Measurements from ENCODE around the gene NR1D2. TPM values are rescaled to one million over a fixed set of nuclear protein-coding genes. Genes with fewer than 3 reads are reported as not detected.

NR1D2 gene
- total RNA-seq, 1 donor from 2014 or later = 26.4 TPM

DNA sequence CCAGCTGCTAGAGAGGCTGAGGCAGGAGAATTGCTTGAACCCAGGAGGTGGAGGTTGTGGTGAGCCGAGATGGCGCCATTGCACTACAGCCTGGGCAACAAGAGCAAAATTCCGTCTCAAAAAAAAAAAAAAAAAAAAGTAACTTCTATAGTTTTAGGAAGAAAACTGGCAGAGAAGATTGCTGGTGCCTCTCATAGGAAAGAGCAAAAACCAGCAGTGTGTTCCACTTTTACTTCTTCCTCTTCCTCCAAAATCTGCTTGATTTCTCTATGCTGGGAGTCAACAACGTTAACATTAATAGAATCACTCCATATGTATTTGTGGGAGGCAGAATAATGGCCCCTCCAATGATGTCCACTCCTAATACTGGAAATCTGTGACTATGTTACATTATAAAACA, 12.5 kb upstream of the NR1D2 start:
- H3K4me3 Mint-ChIP-seq (ENCODE audit: unreplicated experiment) = no peak overlapping the region
- H3K27ac Mint-ChIP-seq (ENCODE audit: unreplicated experiment) = no peak overlapping the region
- H3K9me3 Mint-ChIP-seq (ENCODE audit: unreplicated experiment) = no peaks in the 10 kb centered on the region
- no peak for DNase-seq (ENCODE audit: extremely low spot score, unreplicated experiment)
- no peaks in the 10 kb centered on the region for H3K36me3 Mint-ChIP-seq (ENCODE audit: unreplicated experiment)
- TF ChIP-seq, protein P1, sequence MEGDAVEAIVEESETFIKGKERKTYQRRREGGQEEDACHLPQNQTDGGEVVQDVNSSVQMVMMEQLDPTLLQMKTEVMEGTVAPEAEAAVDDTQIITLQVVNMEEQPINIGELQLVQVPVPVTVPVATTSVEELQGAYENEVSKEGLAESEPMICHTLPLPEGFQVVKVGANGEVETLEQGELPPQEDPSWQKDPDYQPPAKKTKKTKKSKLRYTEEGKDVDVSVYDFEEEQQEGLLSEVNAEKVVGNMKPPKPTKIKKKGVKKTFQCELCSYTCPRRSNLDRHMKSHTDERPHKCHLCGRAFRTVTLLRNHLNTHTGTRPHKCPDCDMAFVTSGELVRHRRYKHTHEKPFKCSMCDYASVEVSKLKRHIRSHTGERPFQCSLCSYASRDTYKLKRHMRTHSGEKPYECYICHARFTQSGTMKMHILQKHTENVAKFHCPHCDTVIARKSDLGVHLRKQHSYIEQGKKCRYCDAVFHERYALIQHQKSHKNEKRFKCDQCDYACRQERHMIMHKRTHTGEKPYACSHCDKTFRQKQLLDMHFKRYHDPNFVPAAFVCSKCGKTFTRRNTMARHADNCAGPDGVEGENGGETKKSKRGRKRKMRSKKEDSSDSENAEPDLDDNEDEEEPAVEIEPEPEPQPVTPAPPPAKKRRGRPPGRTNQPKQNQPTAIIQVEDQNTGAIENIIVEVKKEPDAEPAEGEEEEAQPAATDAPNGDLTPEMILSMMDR (IDR thresholded peaks at IDR 0.05) = no peak
- H3K27me3 Mint-ChIP-seq (ENCODE audit: unreplicated experiment) = no peaks in the 10 kb centered on the region
- peaks cover 13% of the 10 kb centered on the region for H3K4me1 Mint-ChIP-seq (ENCODE audit: unreplicated experiment)

DNA sequence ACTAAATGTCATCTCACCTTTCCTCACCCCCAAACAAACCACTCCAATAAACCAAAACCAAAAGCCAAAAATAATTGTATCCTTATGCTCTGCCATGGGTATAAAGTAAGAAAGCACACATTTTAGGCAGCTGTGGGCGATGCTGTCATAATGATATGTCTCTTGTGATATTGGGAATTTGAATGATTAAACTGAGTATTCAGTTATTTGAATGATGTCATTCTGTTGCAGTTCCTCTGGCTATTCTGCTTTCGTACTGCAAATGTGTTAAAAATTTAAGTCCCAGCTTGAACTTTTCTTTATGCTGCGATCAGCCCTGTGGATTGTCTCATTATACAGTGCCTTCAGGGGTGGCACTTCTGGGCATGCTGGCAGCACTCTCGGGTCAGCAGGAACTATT, 10.8 kb upstream of the NR1D2 start:
- Mint-ChIP-seq H3K9me3 (ENCODE audit: unreplicated experiment) (no peaks in the 10 kb centered on the region), H3K27ac (ENCODE audit: unreplicated experiment) (no peak overlapping the region), H3K36me3 (ENCODE audit: unreplicated experiment) (no peaks in the 10 kb centered on the region), H3K4me1 (ENCODE audit: unreplicated experiment) (peaks cover 13% of the 10 kb centered on the region), H3K4me3 (ENCODE audit: unreplicated experiment) (no peak overlapping the region), H3K27me3 (ENCODE audit: unreplicated experiment) (no peaks in the 10 kb centered on the region)
- TF ChIP-seq, protein P1 (IDR thresholded peaks at IDR 0.05) = no peak
- DNase-seq (ENCODE audit: extremely low spot score, unreplicated experiment) = no peak

DNA sequence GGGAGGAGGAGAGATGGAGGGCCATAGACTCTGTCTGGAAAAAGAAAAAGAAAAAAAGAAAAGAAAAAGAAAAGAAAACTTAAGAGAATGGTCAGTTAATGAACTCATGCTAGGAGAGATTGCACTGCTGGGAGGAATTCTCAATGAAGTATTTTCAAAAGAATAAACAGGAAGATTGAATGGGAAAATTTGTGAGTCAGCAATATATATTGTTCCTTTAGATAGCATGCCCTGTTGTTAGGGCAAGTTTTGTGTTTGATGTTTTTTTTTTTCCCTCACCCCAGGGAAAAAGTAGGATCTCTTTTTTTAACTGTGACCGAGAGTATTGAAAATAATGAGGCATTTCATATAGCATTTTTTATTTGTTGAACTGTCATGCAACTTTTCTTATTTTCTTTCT, 7.8 kb upstream of the NR1D2 start:
- Mint-ChIP-seq H3K4me3 (ENCODE audit: unreplicated experiment) (no peak overlapping the region), H3K27me3 (ENCODE audit: unreplicated experiment) (no peaks in the 10 kb centered on the region), H3K4me1 (ENCODE audit: unreplicated experiment) (peaks cover 9% of the 10 kb centered on the region), H3K27ac (ENCODE audit: unreplicated experiment) (no peak overlapping the region), H3K36me3 (ENCODE audit: unreplicated experiment) (no peaks in the 10 kb centered on the region), H3K9me3 (ENCODE audit: unreplicated experiment) (no peaks in the 10 kb centered on the region)
- DNase-seq (ENCODE audit: extremely low spot score, unreplicated experiment) = no peak
- TF ChIP-seq, protein P1 (IDR thresholded peaks at IDR 0.05) = no peak

DNA sequence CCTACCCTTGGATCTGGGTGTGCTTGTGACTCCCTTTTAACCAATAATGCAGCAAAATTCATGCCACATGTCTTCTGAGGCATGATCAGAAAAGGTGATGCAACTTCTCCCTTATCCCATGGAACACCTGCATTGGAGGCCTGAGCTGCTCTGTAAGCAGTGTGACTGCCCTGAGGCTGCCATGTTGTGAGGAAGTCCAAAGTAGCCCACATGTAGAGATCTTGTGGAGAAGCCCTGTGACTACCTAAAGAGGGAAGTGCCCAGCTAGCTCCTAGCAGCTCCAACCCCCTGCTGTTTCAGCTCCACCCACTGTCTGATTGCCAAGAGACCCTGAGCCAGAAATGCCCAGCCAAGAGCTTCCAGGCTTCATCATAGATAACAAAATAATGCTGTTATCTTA, 6.4 kb upstream of the NR1D2 start:
- Mint-ChIP-seq H3K4me1 (ENCODE audit: unreplicated experiment) (peaks cover 12% of the 10 kb centered on the region), H3K4me3 (ENCODE audit: unreplicated experiment) (no peak overlapping the region), H3K36me3 (ENCODE audit: unreplicated experiment) (no peaks in the 10 kb centered on the region), H3K27me3 (ENCODE audit: unreplicated experiment) (no peaks in the 10 kb centered on the region), H3K9me3 (ENCODE audit: unreplicated experiment) (no peaks in the 10 kb centered on the region), H3K27ac (ENCODE audit: unreplicated experiment) (no peak overlapping the region)
- TF ChIP-seq, protein P1 (IDR thresholded peaks at IDR 0.05) = no peak
- DNase-seq (ENCODE audit: extremely low spot score, unreplicated experiment) = no peak

DNA sequence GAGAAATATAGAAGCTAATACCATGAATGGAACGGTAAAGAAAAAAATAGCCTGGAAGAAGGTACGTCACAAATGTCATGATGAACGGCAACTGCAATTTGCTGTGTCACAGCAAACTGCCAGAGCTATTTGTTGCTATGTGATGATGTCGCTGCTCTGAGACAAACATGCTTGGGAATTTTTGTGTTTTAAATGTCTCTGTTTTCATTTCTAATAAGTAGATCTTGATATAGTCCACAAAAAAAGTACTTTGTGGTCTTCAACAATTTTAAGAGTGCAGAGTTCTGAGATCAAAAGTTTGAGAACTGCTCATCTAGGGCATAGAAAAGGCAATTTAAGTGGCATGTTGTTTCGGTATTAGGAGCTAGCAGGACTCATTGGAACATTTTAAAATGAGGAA, 4.3 kb upstream of the NR1D2 start:
- Mint-ChIP-seq H3K27ac (ENCODE audit: unreplicated experiment) (no peak overlapping the region), H3K27me3 (ENCODE audit: unreplicated experiment) (no peaks in the 10 kb centered on the region), H3K9me3 (ENCODE audit: unreplicated experiment) (no peaks in the 10 kb centered on the region), H3K4me3 (ENCODE audit: unreplicated experiment) (no peak overlapping the region), H3K4me1 (ENCODE audit: unreplicated experiment) (peaks cover 15% of the 10 kb centered on the region), H3K36me3 (ENCODE audit: unreplicated experiment) (no peaks in the 10 kb centered on the region)
- TF ChIP-seq, protein P1 (IDR thresholded peaks at IDR 0.05) = no peak
- DNase-seq (ENCODE audit: extremely low spot score, unreplicated experiment) = no peak

Data from osteocyte (in vitro differentiated cells).